ENCODE data around the gene ARHGAP15. TPM values are rescaled to one million over a fixed set of nuclear protein-coding genes. Genes with fewer than 3 reads are reported as not detected.
"Not testable (repeated sequence)": the region's sequence is repeated elsewhere in the genome, so short reads cannot be mapped to it uniquely, and the experiment has no call there.

The ARHGAP15 gene
- total RNA-seq, 1 donor from 2014 or later: not detected

- no peak for DNase-seq (ENCODE audit: low read depth)
Measured at GRCh38 chr2:143522699-143523098, 393.5 kb downstream of the ARHGAP15 start.

GRCh38 chr2:143524119-143524553 lies 394.9 kb downstream of the ARHGAP15 start:
- peak; percentile 54 for DNase-seq (ENCODE audit: low read depth)

GRCh38 chr2:143524559-143525401 lies 395.6 kb downstream of the ARHGAP15 start:
- peak; percentile 69 for DNase-seq (ENCODE audit: low read depth)

- DNase-seq (ENCODE audit: low read depth): peak; percentile 33
Measured at GRCh38 chr2:143525402-143525860, 396.2 kb downstream of the ARHGAP15 start.

GRCh38 chr2:143526498-143526897 lies 397.3 kb downstream of the ARHGAP15 start:
- no peak for DNase-seq (ENCODE audit: low read depth)

GRCh38 chr2:143528021-143528420 lies 398.8 kb downstream of the ARHGAP15 start:
- no peak for DNase-seq (ENCODE audit: low read depth)

GRCh38 chr2:143529118-143529720 lies 400.0 kb downstream of the ARHGAP15 start:
- no peak for DNase-seq (ENCODE audit: low read depth)

- DNase-seq (ENCODE audit: low read depth): no peak
Measured at GRCh38 chr2:143530758-143531157, 401.5 kb downstream of the ARHGAP15 start.

GRCh38 chr2:143532061-143532460 lies 402.8 kb downstream of the ARHGAP15 start:
- DNase-seq (ENCODE audit: low read depth): no peak

- DNase-seq (ENCODE audit: low read depth): no peak
Measured at GRCh38 chr2:143533846-143534245, 404.6 kb downstream of the ARHGAP15 start.

GRCh38 chr2:143535802-143536201 lies 406.6 kb downstream of the ARHGAP15 start:
- DNase-seq (ENCODE audit: low read depth): no peak

- DNase-seq (ENCODE audit: low read depth): not testable (repeated sequence)
Measured at GRCh38 chr2:143541899-143542298, 412.7 kb downstream of the ARHGAP15 start.

GRCh38 chr2:143545059-143545948 lies 416.1 kb downstream of the ARHGAP15 start:
- no peak for DNase-seq (ENCODE audit: low read depth)

GRCh38 chr2:143545949-143546255 lies 416.7 kb downstream of the ARHGAP15 start:
- peak; percentile 79 for DNase-seq (ENCODE audit: low read depth)

GRCh38 chr2:143548032-143548431 lies 418.8 kb downstream of the ARHGAP15 start:
- no peak for DNase-seq (ENCODE audit: low read depth)

- no peak for DNase-seq (ENCODE audit: low read depth)
Measured at GRCh38 chr2:143550500-143550899, 421.3 kb downstream of the ARHGAP15 start.

- DNase-seq (ENCODE audit: low read depth): peak; percentile 81
Measured at GRCh38 chr2:143551971-143552650, 422.9 kb downstream of the ARHGAP15 start.

GRCh38 chr2:143553261-143553660 lies 424.0 kb downstream of the ARHGAP15 start:
- peak; percentile 30 for DNase-seq (ENCODE audit: low read depth)

GRCh38 chr2:143558665-143559064 lies 429.4 kb downstream of the ARHGAP15 start:
- DNase-seq (ENCODE audit: low read depth): peak; percentile 56

GRCh38 chr2:143559147-143559546 lies 429.9 kb downstream of the ARHGAP15 start:
- no peak for DNase-seq (ENCODE audit: low read depth)

- no peak for DNase-seq (ENCODE audit: low read depth)
Measured at GRCh38 chr2:143560724-143561123, 431.5 kb downstream of the ARHGAP15 start.
